IPS-NIHi7 (cell line): ENCODE data around the gene MAB21L4.

Experiments
- DNase-seq: peaks from one replicate; pipeline ENCODE4 v3.0.0; 2012; ENCODE audit warnings: mixed read lengths; ENCODE audit errors: extremely low spot score

The MAB21L4 gene

DNA sequence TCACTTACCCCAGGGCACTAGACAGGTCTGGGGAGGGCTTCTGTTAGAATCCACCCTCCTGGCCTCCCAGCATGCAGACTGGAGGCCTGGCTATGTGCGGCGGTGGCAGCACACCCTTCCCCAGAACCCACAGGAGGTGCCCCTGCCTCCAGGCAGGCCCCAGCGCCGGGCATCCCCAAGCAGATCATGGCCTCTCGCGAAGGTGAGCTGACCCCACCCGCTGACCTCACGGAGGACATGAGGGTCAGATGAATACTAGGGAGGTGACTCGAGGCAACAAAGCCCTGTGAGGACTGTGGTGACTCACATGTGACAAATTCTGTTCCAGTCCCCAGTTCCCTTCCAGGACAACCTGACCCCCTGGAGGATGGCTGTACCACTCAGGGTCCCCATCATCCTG, 1.9 kb downstream of the MAB21L4 start:
- DNase-seq = no peak

- peak; percentile 83 for DNase-seq
Measured at GRCh38 chr2:240893363-240893844, 2.6 kb downstream of the MAB21L4 start.

GRCh38 chr2:240892925-240893324, 3.0 kb downstream of the MAB21L4 start:
- no peak for DNase-seq

DNA sequence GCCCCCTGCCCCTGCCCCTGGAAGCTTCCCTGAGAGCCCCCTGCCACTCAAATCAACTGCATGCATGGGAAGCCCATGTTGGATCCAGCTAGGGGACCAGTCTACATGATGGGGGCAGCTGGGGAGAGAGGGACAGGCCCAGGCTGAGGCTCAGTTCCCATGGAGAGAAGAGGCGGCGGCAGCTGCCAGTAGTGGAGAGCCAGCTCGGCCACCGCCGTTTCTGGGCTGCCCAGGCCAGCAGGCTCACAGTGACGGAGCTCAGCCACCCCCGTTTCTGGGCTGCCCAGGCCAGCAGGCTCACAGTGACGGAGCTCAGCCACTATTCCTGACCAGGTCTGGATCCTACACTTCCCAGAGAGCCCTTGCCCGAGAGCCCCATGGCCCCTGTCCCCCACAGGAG, 3.6 kb downstream of the MAB21L4 start:
- no peak for DNase-seq

- no peak for DNase-seq
Measured at GRCh38 chr2:240891492-240892340, 4.2 kb downstream of the MAB21L4 start.

- DNase-seq = no peak
Measured at GRCh38 chr2:240890691-240891090, 5.3 kb downstream of the MAB21L4 start.

- DNase-seq = no peak
Measured at GRCh38 chr2:240889601-240890560, 6.1 kb downstream of the MAB21L4 start.

GRCh38 chr2:240888890-240889573, 6.9 kb downstream of the MAB21L4 start:
- DNase-seq = no peak

DNA sequence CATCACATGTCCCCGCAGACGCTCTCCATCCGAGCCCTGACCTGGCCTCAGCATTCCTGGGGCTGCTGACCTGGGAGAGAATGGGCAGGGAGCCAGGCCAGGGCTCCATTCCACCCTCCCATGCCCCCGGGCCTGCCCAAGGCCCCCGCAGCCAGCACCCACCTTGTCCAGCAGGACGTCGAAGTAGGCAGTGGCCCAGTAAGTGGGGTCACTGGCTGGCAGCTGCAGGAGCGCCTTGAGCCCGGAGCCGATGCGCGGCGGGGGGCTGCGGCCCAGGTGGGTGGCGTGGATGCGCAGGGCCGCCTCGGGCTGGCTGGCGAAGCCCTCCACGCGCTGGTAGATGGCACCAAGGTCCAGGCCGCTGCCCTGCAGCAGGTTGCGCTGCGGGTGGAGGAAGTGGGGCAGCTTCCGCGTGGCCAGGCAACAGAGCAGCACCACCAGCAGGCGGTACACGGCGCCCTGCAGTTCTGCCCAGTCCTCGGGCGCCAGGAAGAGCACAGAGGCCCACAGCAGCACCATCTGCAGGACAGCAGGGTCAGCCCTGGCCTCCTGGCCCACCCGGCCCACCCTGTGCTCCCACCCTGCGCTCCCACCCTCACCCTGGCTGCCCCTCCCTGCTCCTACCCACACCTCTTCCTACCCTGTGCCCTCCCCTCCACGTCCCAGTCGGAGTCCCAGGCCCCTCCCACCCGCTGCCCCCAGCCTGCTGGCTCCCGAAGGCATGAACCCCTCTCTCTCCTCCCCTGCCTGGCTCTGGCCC, 7.6 kb downstream of the MAB21L4 start:
- no peak for DNase-seq

- DNase-seq = no peak
Measured at GRCh38 chr2:240887631-240888030, 8.3 kb downstream of the MAB21L4 start.

DNA sequence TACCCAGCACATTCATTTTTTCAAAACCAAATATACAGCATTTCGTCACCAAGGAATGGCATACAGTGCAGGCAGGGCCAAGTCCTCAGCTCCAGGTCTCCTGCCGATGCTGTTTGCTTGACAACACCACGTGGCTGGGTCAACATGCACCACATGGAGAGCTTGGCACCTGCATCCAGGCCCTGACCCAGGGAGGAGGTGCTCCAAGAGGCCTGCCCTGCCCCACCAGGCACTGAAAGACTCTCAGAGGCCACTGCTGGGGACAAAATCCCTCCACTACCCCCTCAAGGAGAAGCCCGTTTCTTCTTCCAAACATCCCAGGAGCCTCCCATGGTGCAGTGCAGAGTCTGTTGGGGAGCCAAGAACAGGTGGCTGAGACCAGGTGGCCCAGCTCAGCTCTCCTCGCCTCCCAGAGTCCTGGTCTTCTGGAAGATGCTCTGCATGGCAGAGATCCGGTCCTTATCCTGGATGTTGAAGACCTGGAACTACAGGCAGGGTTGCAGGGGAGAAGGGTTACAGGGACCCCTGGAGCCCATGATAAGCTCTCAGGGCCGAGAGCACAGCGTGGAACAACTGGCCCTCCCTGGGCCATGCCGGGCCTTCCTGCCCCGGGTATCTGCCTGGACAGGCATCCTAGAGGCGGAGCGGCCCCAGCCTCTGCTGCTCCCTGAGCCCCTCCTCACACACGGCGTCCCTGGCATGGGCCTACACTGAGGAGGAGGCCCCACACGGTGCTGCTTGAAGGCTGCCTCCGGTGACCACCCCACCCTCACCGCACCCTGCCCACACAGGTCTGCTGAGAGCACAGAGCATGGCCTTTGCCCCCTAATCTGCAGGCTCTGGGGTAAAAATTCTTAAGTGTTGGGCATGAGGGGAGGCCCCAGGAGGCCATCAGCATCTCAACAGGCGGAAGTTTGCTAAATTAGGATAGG, 9.0 kb downstream of the MAB21L4 start:
- DNase-seq = no peak

- DNase-seq = no peak
Measured at GRCh38 chr2:240886023-240886565, 9.9 kb downstream of the MAB21L4 start.

GRCh38 chr2:240885566-240885965, 10.4 kb downstream of the MAB21L4 start:
- no peak for DNase-seq

DNA sequence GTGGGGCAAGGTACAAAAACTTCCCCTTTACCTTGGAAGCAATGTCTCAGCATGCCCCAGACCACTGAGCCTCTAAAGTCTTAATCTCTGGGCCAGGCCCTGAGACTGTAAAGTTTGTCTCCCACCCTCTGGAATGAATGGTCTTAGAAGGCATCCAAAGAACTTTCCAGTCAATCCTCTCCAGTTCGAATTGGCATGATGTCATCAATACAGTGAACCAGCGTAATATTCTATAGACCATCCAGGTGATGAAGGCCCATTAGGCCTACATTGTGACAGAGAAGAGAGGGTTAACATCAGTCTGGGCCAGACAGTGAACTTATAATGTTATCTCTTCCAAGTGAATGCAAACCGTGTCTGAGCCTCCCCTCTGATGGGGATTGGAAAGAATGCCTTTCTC, 11.2 kb downstream of the MAB21L4 start:
- DNase-seq = no peak

- no peak for DNase-seq
Measured at GRCh38 chr2:240884221-240884620, 11.7 kb downstream of the MAB21L4 start.

DNA sequence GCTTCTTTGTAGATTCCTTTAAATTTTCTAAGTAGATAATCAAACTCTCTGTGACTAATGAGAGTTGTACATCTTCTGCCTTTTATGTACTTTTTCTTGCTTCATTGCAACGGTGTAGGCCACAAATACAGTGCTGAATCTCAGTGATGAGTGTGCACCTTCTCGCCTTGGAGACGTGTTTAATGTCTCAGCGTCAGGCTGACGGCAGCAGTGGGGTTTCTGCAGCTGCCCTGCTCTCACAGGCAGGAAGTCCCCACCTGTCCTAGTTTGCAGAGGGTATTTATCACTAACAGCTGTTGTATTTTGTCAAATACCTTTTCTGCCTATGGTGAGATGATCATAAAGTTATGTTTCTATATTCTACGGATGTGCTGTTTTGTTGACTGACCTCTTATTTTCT, 14.0 kb downstream of the MAB21L4 start:
- no peak for DNase-seq

- no peak for DNase-seq
Measured at GRCh38 chr2:240879105-240879504, 16.9 kb downstream of the MAB21L4 start.

DNA sequence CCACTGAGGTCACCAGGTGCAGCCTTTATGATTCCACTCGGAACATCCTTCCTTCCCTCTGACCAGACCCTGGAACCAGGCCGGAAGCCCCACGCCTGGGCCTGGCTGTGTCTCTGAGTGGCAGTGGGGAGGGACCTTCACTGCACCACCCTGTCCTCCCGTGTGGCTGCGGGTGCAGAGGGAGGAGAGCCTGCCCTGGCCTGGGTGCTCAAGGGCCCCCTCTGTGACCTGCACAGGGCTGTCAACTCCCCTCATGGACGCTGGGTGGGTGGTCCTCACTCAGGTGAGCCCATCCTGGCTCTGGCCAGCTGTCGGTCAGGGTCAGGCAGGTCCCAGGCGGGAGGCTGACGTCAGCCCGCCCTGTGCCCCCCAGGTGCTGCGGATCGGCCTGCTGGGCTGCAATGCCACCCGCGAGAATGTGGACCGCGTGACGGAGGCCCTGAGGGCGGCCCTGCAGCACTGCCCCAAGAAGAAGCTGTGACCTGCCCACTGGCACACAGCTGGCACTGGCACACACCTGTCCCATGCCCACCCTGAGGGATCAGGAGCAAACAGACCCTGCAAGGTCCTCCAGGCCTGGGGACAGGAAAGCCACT, 17.5 kb downstream of the MAB21L4 start:
- no peak for DNase-seq
